ENCODE data around the gene TBX19.

GRCh38 chr1:168330285-168330684 is 49.6 kb downstream of the TBX19 start:
- no peak for TF ChIP-seq ARNT (IDR thresholded peaks at IDR 0.05)
- no peak for TF ChIP-seq SP1 (IDR thresholded peaks at IDR 0.05)
- TF ChIP-seq FOXM1 (IDR thresholded peaks at IDR 0.05; ENCODE audit: borderline replicate concordance), result no peak
- no peak for TF ChIP-seq FOXK2 (IDR thresholded peaks at IDR 0.05)

Data from HEK293T (cell line).